Measurements from ENCODE around the gene CAMK2G.

CAMK2G gene

GRCh38 chr10:73859784-73860491, 14.4 kb downstream of the CAMK2G start:
- DNase-seq: no peak

- DNase-seq: no peak
Measured at GRCh38 chr10:73859428-73859783, 14.9 kb downstream of the CAMK2G start.

- DNase-seq: no peak
Measured at GRCh38 chr10:73858750-73859427, 15.5 kb downstream of the CAMK2G start.

- no peak for DNase-seq
Measured at GRCh38 chr10:73858013-73858708, 16.2 kb downstream of the CAMK2G start.

- no peak for DNase-seq
Measured at GRCh38 chr10:73857446-73857845, 16.9 kb downstream of the CAMK2G start.

- no peak for DNase-seq
Measured at GRCh38 chr10:73856261-73856660, 18.1 kb downstream of the CAMK2G start.

- DNase-seq: no peak
Measured at GRCh38 chr10:73855413-73855812, 18.9 kb downstream of the CAMK2G start.

- no peak for DNase-seq
Measured at GRCh38 chr10:73854310-73854709, 20.0 kb downstream of the CAMK2G start.

- DNase-seq: no peak
Measured at GRCh38 chr10:73853196-73853595, 21.2 kb downstream of the CAMK2G start.

GRCh38 chr10:73850863-73851461, 23.4 kb downstream of the CAMK2G start:
- DNase-seq: no peak

GRCh38 chr10:73850211-73850610, 24.1 kb downstream of the CAMK2G start:
- DNase-seq: no peak

GRCh38 chr10:73848821-73849489, 25.4 kb downstream of the CAMK2G start:
- peak; percentile 23 for DNase-seq

GRCh38 chr10:73847031-73847430, 27.3 kb downstream of the CAMK2G start:
- DNase-seq: no peak

- DNase-seq: no peak
Measured at GRCh38 chr10:73843261-73843660, 31.1 kb downstream of the CAMK2G start.

GRCh38 chr10:73842349-73842748, 32.0 kb downstream of the CAMK2G start:
- no peak for DNase-seq

GRCh38 chr10:73841526-73842285, 32.6 kb downstream of the CAMK2G start:
- DNase-seq: no peak

GRCh38 chr10:73841061-73841421, 33.3 kb downstream of the CAMK2G start:
- DNase-seq: no peak

- DNase-seq: no peak
Measured at GRCh38 chr10:73840403-73841060, 33.8 kb downstream of the CAMK2G start.

GRCh38 chr10:73840056-73840402, 34.3 kb downstream of the CAMK2G start:
- DNase-seq: no peak

- no peak for DNase-seq
Measured at GRCh38 chr10:73839276-73839966, 34.9 kb downstream of the CAMK2G start.

- no peak for DNase-seq
Measured at GRCh38 chr10:73838827-73839226, 35.5 kb downstream of the CAMK2G start.
